Smooth muscle cell (in vitro differentiated cells): ENCODE results near the gene G6PC3. TPM values are rescaled to one million over a fixed set of nuclear protein-coding genes. Genes with fewer than 3 reads are reported as not detected.
A peak's percentile ranks its signal among the peaks of the same experiment; 100 is the strongest.

ENCODE experiments used
- DNase-seq: peaks from one replicate; lab custom pipeline; 2025; ENCODE audit not compliant: unreplicated experiment; lab: John Stamatoyannopoulos, UW
- H2AFZ ChIP-seq: fragments of 200-600 bp; sonication (generic); 2 replicates; pipeline ENCODE4 v1.6.0; 2016; ENCODE audit warnings: antibody characterized with exemption, low read depth, mild to moderate bottlenecking
- H3F3A ChIP-seq: fragments of 200-600 bp; sonication (generic); 2 replicates; pipeline ENCODE4 v1.6.0; 2017; ENCODE audit warnings: antibody characterized with exemption, low read depth
- H3K27ac ChIP-seq: fragments of 200-600 bp; sonication (generic); 2 replicates; pipeline ENCODE4 v1.5.1; 2016; ENCODE audit warnings: low read depth, mild to moderate bottlenecking
- H3K27me3 ChIP-seq: fragments of 200-600 bp; sonication (generic); 2 replicates; pipeline ENCODE4 v1.6.1; 2016; ENCODE audit warnings: low read depth, mild to moderate bottlenecking
- H3K36me3 ChIP-seq: fragments of 200-600 bp; sonication (generic); 2 replicates; pipeline ENCODE4 v1.5.1; 2016; ENCODE audit warnings: low read depth
- H3K4me1 ChIP-seq: fragments of 200-600 bp; sonication (generic); 2 replicates; pipeline ENCODE4 v1.5.1; 2016; ENCODE audit warnings: low read depth
- H3K4me2 ChIP-seq: fragments of 200-600 bp; sonication (generic); 2 replicates; pipeline ENCODE4 v1.6.0; 2016; ENCODE audit warnings: mild to moderate bottlenecking
- H3K4me3 ChIP-seq: fragments of 200-600 bp; sonication (generic); 2 replicates; pipeline ENCODE4 v1.5.1; 2016; ENCODE audit warnings: mild to moderate bottlenecking
- H3K79me2 ChIP-seq: fragments of 200-600 bp; sonication (generic); 2 replicates; pipeline ENCODE4 v1.6.0; 2016; ENCODE audit warnings: low read depth, mild to moderate bottlenecking
- H3K9ac ChIP-seq: fragments of 200-600 bp; sonication (generic); 2 replicates; pipeline ENCODE4 v1.6.0; 2016; ENCODE audit warnings: low read depth
- H3K9me3 ChIP-seq: fragments of 200-600 bp; sonication (generic); replicated peaks from 2 replicates; pipeline ENCODE4 v1.5.1; 2016; ENCODE audit warnings: low read depth
- H4K20me1 ChIP-seq: fragments of 200-600 bp; sonication (generic); 2 replicates; pipeline ENCODE4 v1.6.0; 2016; ENCODE audit warnings: low read depth
- WGBS: methylation state at CpG from one replicate; pipeline ENCODE4 v1.1.7; 2016; ENCODE audit warnings: low lambda C conversion rate; 5-methylcytosine and 5-hydroxymethylcytosine counted together
- polyA plus RNA-seq: library from polyadenylated mRNA; unstranded; fragments of >200 nt; fragmentation: Nextera tagmentation; extraction: Ambion mirVana; gene quantifications from 2 replicates; pipeline ENCODE4 v1.2.1, GENCODE V29; 2016
- total RNA-seq: library from RNA; depleted of rRNA; stranded (reverse); fragments of >200 nt; gene quantifications from 2 replicates; pipeline ENCODE4 v1.2.3, GENCODE V29; 2014
- TF ChIP-seq, protein P1 (sequence below): fragments of 200-600 bp; sonication (generic); IDR thresholded peaks from 2 replicates; pipeline ENCODE4 v1.5.1; 2017; ENCODE audit warnings: borderline replicate concordance, mild to moderate bottlenecking, antibody characterized with exemption; ENCODE audit not compliant: insufficient read depth, poor library complexity, severe bottlenecking

The G6PC3 gene
- total and polyA plus RNA-seq, 2 experiments from 2014 or later: 40.2 to 103 TPM

- Histone ChIP-seq H3K4me1 (no peaks in the 10 kb centered on the region), H3K4me3 (no peak overlapping the region), H3K9me3 (no peaks in the 10 kb centered on the region), H3K4me2 (no peak overlapping the region), H3F3A (no peaks in the 10 kb centered on the region), H3K27ac (peak overlapping the region; percentile 28), H4K20me1 (no peaks in the 10 kb centered on the region), H3K36me3 (no peaks in the 10 kb centered on the region), H3K9ac (no peak overlapping the region), H3K27me3 (no peaks in the 10 kb centered on the region), H2AFZ (no peak overlapping the region), H3K79me2 (peaks cover 12% of the 10 kb centered on the region)
- no peak for DNase-seq
- TF ChIP-seq, protein P1, sequence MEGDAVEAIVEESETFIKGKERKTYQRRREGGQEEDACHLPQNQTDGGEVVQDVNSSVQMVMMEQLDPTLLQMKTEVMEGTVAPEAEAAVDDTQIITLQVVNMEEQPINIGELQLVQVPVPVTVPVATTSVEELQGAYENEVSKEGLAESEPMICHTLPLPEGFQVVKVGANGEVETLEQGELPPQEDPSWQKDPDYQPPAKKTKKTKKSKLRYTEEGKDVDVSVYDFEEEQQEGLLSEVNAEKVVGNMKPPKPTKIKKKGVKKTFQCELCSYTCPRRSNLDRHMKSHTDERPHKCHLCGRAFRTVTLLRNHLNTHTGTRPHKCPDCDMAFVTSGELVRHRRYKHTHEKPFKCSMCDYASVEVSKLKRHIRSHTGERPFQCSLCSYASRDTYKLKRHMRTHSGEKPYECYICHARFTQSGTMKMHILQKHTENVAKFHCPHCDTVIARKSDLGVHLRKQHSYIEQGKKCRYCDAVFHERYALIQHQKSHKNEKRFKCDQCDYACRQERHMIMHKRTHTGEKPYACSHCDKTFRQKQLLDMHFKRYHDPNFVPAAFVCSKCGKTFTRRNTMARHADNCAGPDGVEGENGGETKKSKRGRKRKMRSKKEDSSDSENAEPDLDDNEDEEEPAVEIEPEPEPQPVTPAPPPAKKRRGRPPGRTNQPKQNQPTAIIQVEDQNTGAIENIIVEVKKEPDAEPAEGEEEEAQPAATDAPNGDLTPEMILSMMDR: no peak
- WGBS: 88% methylated on average over 4 of the region's 4 CpGs
Measured at GRCh38 chr17:44077595-44077909, 7.0 kb downstream of the G6PC3 start.

DNA sequence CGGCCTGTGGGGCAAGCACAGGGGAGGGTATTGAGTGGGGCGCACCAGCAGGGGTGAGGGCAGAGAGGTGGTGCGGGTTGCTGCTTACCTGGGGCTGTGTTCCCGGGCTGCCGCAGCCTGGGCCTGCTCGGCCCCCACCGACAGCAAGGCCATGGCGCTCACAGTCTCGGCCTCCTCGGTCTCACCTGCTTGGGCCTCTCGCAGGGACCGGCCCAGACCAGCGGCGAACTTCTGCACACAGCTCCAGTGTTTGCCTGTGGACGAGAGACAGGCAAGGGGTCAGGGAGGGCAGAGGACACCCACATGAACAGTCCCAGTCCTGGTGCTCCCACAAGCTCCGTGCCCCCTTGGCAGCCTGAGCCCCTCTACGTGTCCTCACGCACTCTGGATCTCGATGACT lies 7.9 kb downstream of the G6PC3 start:
- Histone ChIP-seq H3K9me3 (no peaks in the 10 kb centered on the region), H3K9ac (no peak overlapping the region), H4K20me1 (no peaks in the 10 kb centered on the region), H3F3A (no peaks in the 10 kb centered on the region), H3K4me1 (no peaks in the 10 kb centered on the region), H2AFZ (no peak overlapping the region), H3K36me3 (no peaks in the 10 kb centered on the region), H3K27ac (no peak overlapping the region), H3K4me3 (no peak overlapping the region), H3K79me2 (peaks cover 3% of the 10 kb centered on the region), H3K4me2 (no peak overlapping the region), H3K27me3 (no peaks in the 10 kb centered on the region)
- WGBS: 96% methylated on average over 17 of the region's 19 CpGs
- no peak for DNase-seq
- TF ChIP-seq, protein P1: no peak

DNA sequence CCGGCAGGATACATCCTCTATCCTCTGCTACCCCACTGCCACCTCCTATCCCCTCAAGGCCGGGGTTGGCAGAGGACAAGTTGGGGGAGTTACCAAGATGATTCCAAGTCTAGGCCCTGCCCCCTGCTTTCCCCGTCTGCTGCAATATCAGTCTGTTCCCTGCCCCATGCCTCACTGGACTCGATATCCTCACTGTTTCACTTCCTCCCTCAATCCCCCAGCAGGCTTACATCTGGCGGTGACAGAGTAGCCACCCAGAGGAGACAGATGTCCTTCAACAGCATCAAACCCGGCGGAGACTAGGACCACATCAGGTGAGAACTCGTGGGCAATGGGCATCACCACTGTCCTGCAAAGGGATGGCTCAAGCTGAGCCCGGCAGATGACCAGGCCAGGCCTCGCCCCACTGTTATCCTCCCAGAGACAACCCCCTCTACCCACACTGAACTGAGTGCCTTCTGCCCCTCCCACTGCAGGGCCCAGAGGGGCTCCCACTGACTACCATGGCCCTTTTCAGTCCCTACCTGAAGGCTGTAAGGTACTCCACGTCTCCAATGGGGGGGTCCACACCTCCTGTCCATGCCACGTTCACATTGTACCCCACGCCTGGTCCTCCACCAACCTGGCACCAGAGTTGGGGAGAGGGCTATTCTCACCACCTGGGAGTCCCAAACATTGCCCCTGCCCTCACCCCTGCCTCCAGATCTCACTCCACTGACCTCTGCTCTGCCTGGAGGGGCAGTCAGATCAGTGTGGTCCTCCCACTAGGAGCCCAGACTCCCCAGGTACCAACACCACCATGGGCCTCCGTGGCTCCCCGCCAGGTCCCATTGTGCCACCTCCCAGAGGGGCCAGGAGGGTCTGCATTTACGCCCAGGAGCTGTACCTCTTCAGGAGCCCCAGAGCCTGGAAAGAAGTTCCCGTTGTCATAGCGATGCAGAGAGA lies 9.6 kb downstream of the G6PC3 start:
- Histone ChIP-seq H3K36me3 (no peaks in the 10 kb centered on the region), H3K79me2 (no peaks in the 10 kb centered on the region), H3K9me3 (no peaks in the 10 kb centered on the region), H4K20me1 (no peaks in the 10 kb centered on the region), H3K9ac (no peak overlapping the region), H3K27ac (no peak overlapping the region), H3K4me3 (no peak overlapping the region), H3K4me1 (no peaks in the 10 kb centered on the region), H3F3A (no peaks in the 10 kb centered on the region), H3K4me2 (no peak overlapping the region), H3K27me3 (no peaks in the 10 kb centered on the region), H2AFZ (no peak overlapping the region)
- 92% methylated on average over 18 of the region's 18 CpGs for WGBS
- no peak for DNase-seq
- TF ChIP-seq, protein P1: no peak

GRCh38 chr17:44081681-44082080 lies 11.1 kb downstream of the G6PC3 start:
- no peaks in the 10 kb centered on the region for H3F3A ChIP-seq
- H3K9ac ChIP-seq: no peak overlapping the region
- peak overlapping the region; percentile 42 for H3K27ac ChIP-seq
- H3K27me3 ChIP-seq: no peaks in the 10 kb centered on the region
- H3K4me2 ChIP-seq: no peak overlapping the region
- no peaks in the 10 kb centered on the region for H3K36me3 ChIP-seq
- no peaks in the 10 kb centered on the region for H3K9me3 ChIP-seq
- H3K4me1 ChIP-seq: peaks cover 5% of the 10 kb centered on the region
- no peaks in the 10 kb centered on the region for H3K79me2 ChIP-seq
- no peak for DNase-seq
- H4K20me1 ChIP-seq: no peaks in the 10 kb centered on the region
- 95% methylated on average over 3 of the region's 3 CpGs for WGBS
- no peak overlapping the region for H3K4me3 ChIP-seq
- TF ChIP-seq, protein P1: no peak
- no peak overlapping the region for H2AFZ ChIP-seq
